Measurements from ENCODE around the gene NADK2. TPM values are rescaled to one million over a fixed set of nuclear protein-coding genes. Genes with fewer than 3 reads are reported as not detected.

NADK2 gene
- total RNA-seq, 2 donors from 2014 or later: 13.1 to 19.6 TPM

- Mint-ChIP-seq H3K36me3 (no peaks in the 10 kb centered on the region), H3K4me1 (ENCODE audit: low read depth in 2 of 2) (no peaks in the 10 kb centered on the region), H3K27ac (no peak overlapping the region), H3K27me3 (peaks cover 6% of the 10 kb centered on the region in 2 donors), H3K4me3 (no peak overlapping the region), H3K9me3 (no peaks in the 10 kb centered on the region)
- DNase-seq (ENCODE audit: low spot score) (no peak), ATAC-seq (no peak)
These were observed 27.8 kb upstream of the NADK2 start for GRCh38 chr5:36269478-36269877.

- Mint-ChIP-seq H3K27ac (no peak overlapping the region), H3K27me3 (peaks cover 0 to 2% of the 10 kb centered on the region in 2 donors), H3K36me3 (no peaks in the 10 kb centered on the region), H3K4me3 (no peak overlapping the region), H3K9me3 (no peaks in the 10 kb centered on the region), H3K4me1 (ENCODE audit: low read depth in 2 of 2) (no peaks in the 10 kb centered on the region)
- ATAC-seq (no peak), DNase-seq (ENCODE audit: low spot score) (no peak)
These were observed 26.2 kb upstream of the NADK2 start for GRCh38 chr5:36267905-36268304.

GRCh38 chr5:36264202-36264760 lies 22.6 kb upstream of the NADK2 start:
- Mint-ChIP-seq H3K27me3 (peaks cover 9 to 19% of the 10 kb centered on the region in 2 donors), H3K4me3 (no peak overlapping the region), H3K36me3 (no peaks in the 10 kb centered on the region)

GRCh38 chr5:36261186-36261585 lies 19.5 kb upstream of the NADK2 start:
- Mint-ChIP-seq H3K27me3 (peaks cover 15 to 28% of the 10 kb centered on the region in 2 donors), H3K27ac (no peak overlapping the region), H3K36me3 (no peaks in the 10 kb centered on the region), H3K4me1 (ENCODE audit: low read depth in 2 of 2) (no peaks in the 10 kb centered on the region), H3K4me3 (no peak overlapping the region), H3K9me3 (no peaks in the 10 kb centered on the region)
- no peak for ATAC-seq
- no peak for DNase-seq (ENCODE audit: low spot score)

More at GRCh38 chr5:36264202-36264760, 22.6 kb upstream of the NADK2 start:
- Mint-ChIP-seq H3K27ac (no peak overlapping the region), H3K9me3 (no peaks in the 10 kb centered on the region), H3K4me1 (ENCODE audit: low read depth in 2 of 2) (no peaks in the 10 kb centered on the region)
- no peak for DNase-seq (ENCODE audit: low spot score)
- no peak for ATAC-seq

- H3K36me3 Mint-ChIP-seq: no peaks in the 10 kb centered on the region
- no peak overlapping the region for H3K4me3 Mint-ChIP-seq
- no peak for ATAC-seq
- peaks cover 13 to 24% of the 10 kb centered on the region in 2 donors for H3K27me3 Mint-ChIP-seq
- no peaks in the 10 kb centered on the region for H3K4me1 Mint-ChIP-seq (ENCODE audit: low read depth in 2 of 2)
- H3K9me3 Mint-ChIP-seq: no peaks in the 10 kb centered on the region
- DNase-seq (ENCODE audit: low spot score): no peak
- no peak overlapping the region for H3K27ac Mint-ChIP-seq
These were observed 11.8 kb upstream of the NADK2 start for GRCh38 chr5:36253575-36253974.

GRCh38 chr5:36252722-36253365 lies 11.1 kb upstream of the NADK2 start:
- no peaks in the 10 kb centered on the region for H3K4me1 Mint-ChIP-seq (ENCODE audit: low read depth in 2 of 2)
- H3K9me3 Mint-ChIP-seq: no peaks in the 10 kb centered on the region
- no peaks in the 10 kb centered on the region for H3K36me3 Mint-ChIP-seq
- H3K27ac Mint-ChIP-seq: no peak overlapping the region
- no peak for DNase-seq (ENCODE audit: low spot score)
- no peak overlapping the region for H3K4me3 Mint-ChIP-seq
- ATAC-seq: no peak
- peaks cover 16 to 30% of the 10 kb centered on the region in 2 donors for H3K27me3 Mint-ChIP-seq

- Mint-ChIP-seq H3K4me3 (no peak overlapping the region), H3K4me1 (ENCODE audit: low read depth in 2 of 2) (no peaks in the 10 kb centered on the region)
These were observed 9.5 kb upstream of the NADK2 start for GRCh38 chr5:36251218-36251617.

GRCh38 chr5:36250427-36250826 lies 8.7 kb upstream of the NADK2 start:
- no peak for ATAC-seq
- no peaks in the 10 kb centered on the region for H3K36me3 Mint-ChIP-seq

More at GRCh38 chr5:36251218-36251617, 9.5 kb upstream of the NADK2 start:
- Mint-ChIP-seq H3K36me3 (no peaks in the 10 kb centered on the region), H3K27ac (no peak overlapping the region), H3K27me3 (peaks cover 12 to 25% of the 10 kb centered on the region in 2 donors), H3K9me3 (no peaks in the 10 kb centered on the region)
- DNase-seq (ENCODE audit: low spot score) (no peak), ATAC-seq (no peak)

GRCh38 chr5:36246036-36246800 lies 4.5 kb upstream of the NADK2 start:
- no peaks in the 10 kb centered on the region for H3K36me3 Mint-ChIP-seq
- no peak overlapping the region for H3K27ac Mint-ChIP-seq

More at GRCh38 chr5:36250427-36250826, 8.7 kb upstream of the NADK2 start:
- Mint-ChIP-seq H3K9me3 (no peaks in the 10 kb centered on the region), H3K27ac (no peak overlapping the region), H3K27me3 (peaks cover 7 to 17% of the 10 kb centered on the region in 2 donors), H3K4me1 (ENCODE audit: low read depth in 2 of 2) (no peaks in the 10 kb centered on the region), H3K4me3 (no peak overlapping the region)
- no peak for DNase-seq (ENCODE audit: low spot score)

GRCh38 chr5:36244076-36244475 lies 2.4 kb upstream of the NADK2 start:
- H3K27ac Mint-ChIP-seq: peak overlapping the region; percentile 87 to 94
- H3K9me3 Mint-ChIP-seq: no peaks in the 10 kb centered on the region
- peaks cover 19 to 35% of the 10 kb centered on the region in 2 donors for H3K4me1 Mint-ChIP-seq (ENCODE audit: low read depth in 2 of 2)
- ATAC-seq: no peak
- H3K27me3 Mint-ChIP-seq: peaks cover 4 to 9% of the 10 kb centered on the region in 2 donors
- H3K36me3 Mint-ChIP-seq: no peaks in the 10 kb centered on the region
- peak overlapping the region; percentile 86 for H3K4me3 Mint-ChIP-seq
- no peak for DNase-seq (ENCODE audit: low spot score)

More at GRCh38 chr5:36246036-36246800, 4.5 kb upstream of the NADK2 start:
- peaks cover 7 to 14% of the 10 kb centered on the region in 2 donors for H3K27me3 Mint-ChIP-seq
- ATAC-seq (no peak), DNase-seq (ENCODE audit: low spot score) (no peak)
- no peaks in the 10 kb centered on the region for H3K9me3 Mint-ChIP-seq
- H3K4me1 Mint-ChIP-seq (ENCODE audit: low read depth in 2 of 2): peaks cover 10 to 17% of the 10 kb centered on the region in 2 donors
- H3K4me3 Mint-ChIP-seq: no peak overlapping the region

GRCh38 chr5:36243653-36244052 lies 1.9 kb upstream of the NADK2 start:
- Mint-ChIP-seq H3K9me3 (no peaks in the 10 kb centered on the region), H3K27ac (peak overlapping the region; percentile 87 to 94), H3K4me1 (ENCODE audit: low read depth in 2 of 2) (peaks cover 23 to 39% of the 10 kb centered on the region in 2 donors), H3K27me3 (peaks cover 4 to 9% of the 10 kb centered on the region in 2 donors), H3K4me3 (peak overlapping the region; percentile 86), H3K36me3 (no peaks in the 10 kb centered on the region)
- DNase-seq (ENCODE audit: low spot score) (no peak), ATAC-seq (no peak)

GRCh38 chr5:36242534-36243485 lies 1.1 kb upstream of the NADK2 start:
- ATAC-seq (no peak), DNase-seq (ENCODE audit: low spot score) (no peak)
- peak overlapping the region; percentile 87 to 94 for H3K27ac Mint-ChIP-seq
- H3K9me3 Mint-ChIP-seq: no peaks in the 10 kb centered on the region
- H3K4me1 Mint-ChIP-seq (ENCODE audit: low read depth in 2 of 2): peaks cover 23 to 39% of the 10 kb centered on the region in 2 donors
- peak overlapping the region; percentile 86 for H3K4me3 Mint-ChIP-seq
- peaks cover under 1 to 3% of the 10 kb centered on the region in 2 donors for H3K27me3 Mint-ChIP-seq
- no peaks in the 10 kb centered on the region for H3K36me3 Mint-ChIP-seq

All from natural killer cell treated with Interleukin-12 subunit alpha and Interleukin-12 subunit beta and Interleukin-15 and Interleukin-18, amount 100 ng/mL, for 72 hours (primary cell).